Uterus (tissue), 2 donors: ENCODE results near the gene WWP2.

ENCODE experiments used
- POLR2A ChIP-seq, 2 donors: fragments of 450-650 bp; IDR thresholded peaks; one replicate each; pipeline ENCODE4 v1.6.1; 2016; ENCODE audit warnings: antibody characterized with exemption in 2 of 2, mild to moderate bottlenecking in 1 of 2, moderate library complexity in 1 of 2
- TF ChIP-seq, protein P1 (sequence below), 4 experiments: fragments of 200-600 bp in 2 of 4; fragments of 450-650 bp in 2 of 4; sonication (generic) in 2 of 4; IDR thresholded peaks; one replicate each; pipeline ENCODE4 v1.5.1; 2016 to 2019; ENCODE audit warnings: antibody characterized with exemption in 4 of 4, mild to moderate bottlenecking in 2 of 4, moderate library complexity in 1 of 4

DNA sequence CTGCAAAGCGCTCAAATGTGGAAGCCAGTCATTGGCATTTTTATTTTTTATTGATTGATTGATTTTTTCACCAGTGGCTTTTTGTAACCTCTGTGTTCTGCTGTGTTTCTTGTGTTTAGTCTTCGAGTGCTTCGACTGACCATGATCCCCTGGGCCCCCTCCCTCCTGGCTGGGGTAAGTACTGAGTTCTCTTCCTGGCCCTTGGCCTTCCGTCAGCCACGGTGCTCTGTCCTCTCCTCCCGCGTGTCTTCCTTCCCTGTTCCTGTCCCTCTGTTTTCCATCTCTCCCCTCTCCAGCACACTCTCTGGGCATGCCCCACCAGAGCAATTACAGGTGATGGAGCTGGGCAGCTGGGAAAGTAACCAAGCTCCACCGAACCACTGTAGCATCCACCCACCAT is 163.2 kb downstream of the WWP2 start:
- TF ChIP-seq, protein P1, sequence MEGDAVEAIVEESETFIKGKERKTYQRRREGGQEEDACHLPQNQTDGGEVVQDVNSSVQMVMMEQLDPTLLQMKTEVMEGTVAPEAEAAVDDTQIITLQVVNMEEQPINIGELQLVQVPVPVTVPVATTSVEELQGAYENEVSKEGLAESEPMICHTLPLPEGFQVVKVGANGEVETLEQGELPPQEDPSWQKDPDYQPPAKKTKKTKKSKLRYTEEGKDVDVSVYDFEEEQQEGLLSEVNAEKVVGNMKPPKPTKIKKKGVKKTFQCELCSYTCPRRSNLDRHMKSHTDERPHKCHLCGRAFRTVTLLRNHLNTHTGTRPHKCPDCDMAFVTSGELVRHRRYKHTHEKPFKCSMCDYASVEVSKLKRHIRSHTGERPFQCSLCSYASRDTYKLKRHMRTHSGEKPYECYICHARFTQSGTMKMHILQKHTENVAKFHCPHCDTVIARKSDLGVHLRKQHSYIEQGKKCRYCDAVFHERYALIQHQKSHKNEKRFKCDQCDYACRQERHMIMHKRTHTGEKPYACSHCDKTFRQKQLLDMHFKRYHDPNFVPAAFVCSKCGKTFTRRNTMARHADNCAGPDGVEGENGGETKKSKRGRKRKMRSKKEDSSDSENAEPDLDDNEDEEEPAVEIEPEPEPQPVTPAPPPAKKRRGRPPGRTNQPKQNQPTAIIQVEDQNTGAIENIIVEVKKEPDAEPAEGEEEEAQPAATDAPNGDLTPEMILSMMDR (IDR thresholded peaks at IDR 0.05) = no peak
- no peak for TF ChIP-seq POLR2A (IDR thresholded peaks at IDR 0.05)
